Uterus (tissue), 4 donors: ENCODE results near the gene PCSK7. TPM values are rescaled to one million over a fixed set of nuclear protein-coding genes. Genes with fewer than 3 reads are reported as not detected.
A peak's percentile ranks its signal among the peaks of the same experiment; 100 is the strongest.

Source experiments
- DNase-seq, 2 donors: peaks; one replicate each; pipeline ENCODE4 v3.0.0-alpha.2; 2019 to 2020
- H3K27ac ChIP-seq, 2 donors: fragments of 200-600 bp; sonication (generic); 1 replicate in 1 of 2; 2 replicates in 1 of 2; pipeline ENCODE4 v1.5.1; 2016 to 2018
- H3K27me3 ChIP-seq, 2 donors: fragments of 200-600 bp; sonication (generic); one replicate each; pipeline ENCODE4 v1.5.1; 2018 to 2019; ENCODE audit warnings: control low read depth in 1 of 2
- H3K36me3 ChIP-seq, 2 donors: fragments of 200-600 bp; sonication (generic); one replicate each; pipeline ENCODE4 v1.5.1; 2019; ENCODE audit warnings: control low read depth in 1 of 2
- H3K4me1 ChIP-seq, 2 donors: fragments of 200-600 bp; sonication (generic); one replicate each; pipeline ENCODE4 v1.5.1; 2018 to 2019; ENCODE audit warnings: control low read depth in 1 of 2
- H3K4me3 ChIP-seq, 2 donors: fragments of 200-600 bp; sonication (generic); 1 replicate in 1 of 2; 2 replicates in 1 of 2; pipeline ENCODE4 v1.5.1; 2018 to 2019; ENCODE audit warnings: mild to moderate bottlenecking in 1 of 2
- H3K9me3 ChIP-seq, 2 donors: fragments of 200-600 bp; sonication (generic); one replicate each; pipeline ENCODE4 v1.5.1; 2019; ENCODE audit warnings: control low read depth in 1 of 2
- CTCF ChIP-seq, 4 experiments: fragments of 200-600 bp in 2 of 4; fragments of 450-650 bp in 2 of 4; sonication (generic) in 2 of 4; IDR thresholded peaks; one replicate each; pipeline ENCODE4 v1.5.1; 2016 to 2019; ENCODE audit warnings: antibody characterized with exemption in 4 of 4, mild to moderate bottlenecking in 2 of 4, moderate library complexity in 1 of 4
- POLR2A ChIP-seq, 2 donors: fragments of 450-650 bp; IDR thresholded peaks; one replicate each; pipeline ENCODE4 v1.6.1; 2016; ENCODE audit warnings: antibody characterized with exemption in 2 of 2, mild to moderate bottlenecking in 1 of 2, moderate library complexity in 1 of 2
- intact Hi-C: fragments of 100-400 bp; cut with DNase I; formaldehyde crosslinking; loops from one replicate; pipeline ENCODE4 v1.15.1; 2023; ENCODE audit warnings: low total_unique reads
- total RNA-seq, 4 donors: library from RNA; depleted of rRNA in 3 of 4; stranded (reverse); fragments of >200 nt in 3 of 4; gene quantifications; one replicate each; pipeline versions ENCODE4 v1.1.0 to v1.2.4, GENCODE V29; 2014 to 2023
- donor health status: DM: yes; HTN: yes; CAD: no.

The PCSK7 gene
- total RNA-seq, 4 donors from 2014 or later = 23.3 to 78.9 (median 35.3) TPM

DNA sequence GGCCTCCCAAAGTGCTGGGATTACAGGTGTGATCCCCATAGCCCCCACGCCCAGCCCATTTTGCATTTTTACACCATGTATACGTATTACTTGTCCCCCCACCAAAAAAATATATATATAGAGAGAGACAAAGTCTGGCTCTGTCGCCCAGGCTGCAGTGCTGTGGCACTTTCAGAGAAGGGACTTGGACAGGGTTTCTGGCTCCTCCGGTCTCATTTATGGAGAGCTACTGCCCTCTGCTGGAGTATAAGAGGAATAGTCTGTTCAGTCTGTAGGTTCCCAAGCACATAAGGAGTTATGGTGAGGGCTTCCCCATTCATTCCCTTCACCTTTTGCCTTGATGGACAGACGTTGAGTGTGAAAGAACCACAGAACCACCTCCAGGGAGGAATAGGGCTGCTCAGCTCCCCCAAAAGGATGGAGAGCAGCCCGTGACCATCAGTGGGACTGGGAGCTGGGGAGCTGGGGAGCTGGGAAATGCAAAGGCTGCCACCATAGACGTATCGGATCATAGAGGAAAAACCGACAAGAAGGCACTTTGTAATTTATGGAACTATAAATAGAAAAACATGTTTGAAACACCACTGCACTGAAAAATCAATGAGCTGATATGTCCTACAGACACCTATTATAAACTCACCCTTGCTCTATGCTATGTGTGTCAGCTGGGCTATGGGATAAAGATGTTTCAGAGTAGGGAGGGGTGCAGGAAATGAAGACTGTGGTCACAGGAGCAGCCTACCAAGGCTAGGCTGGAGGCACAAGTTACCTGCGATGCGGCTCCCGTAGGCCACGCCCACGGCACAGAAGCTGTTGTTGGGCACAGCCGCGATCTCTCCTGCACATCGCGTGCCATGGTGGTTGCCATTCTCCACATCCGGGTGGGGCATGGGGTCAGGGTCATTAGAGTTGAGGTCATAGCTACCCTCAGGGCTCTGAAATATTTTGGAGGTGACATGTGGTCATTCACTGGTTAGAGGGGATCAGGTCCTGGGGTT lies 5.2 kb downstream of the PCSK7 start:
- intact Hi-C loops = loop anchor here (5.0 to 10.0 kb wide), 2 partner anchors 44 to 432 kb away; partner anchors contain the start of gene APOA5
- no peak overlapping the region for H3K27ac ChIP-seq
- H3K4me3 ChIP-seq = no peak overlapping the region
- no peaks in the 10 kb centered on the region for H3K9me3 ChIP-seq
- no peaks in the 10 kb centered on the region for H3K27me3 ChIP-seq
- TF ChIP-seq POLR2A (IDR thresholded peaks at IDR 0.05) (no peak), CTCF (IDR thresholded peaks at IDR 0.05) (peak; percentile 75 to 93 (median 86))
- peaks cover 3 to 10% of the 10 kb centered on the region in 2 donors for H3K4me1 ChIP-seq
- no peaks in the 10 kb centered on the region for H3K36me3 ChIP-seq
- peak in 1 of 2 donors; percentile 59 for DNase-seq

DNA sequence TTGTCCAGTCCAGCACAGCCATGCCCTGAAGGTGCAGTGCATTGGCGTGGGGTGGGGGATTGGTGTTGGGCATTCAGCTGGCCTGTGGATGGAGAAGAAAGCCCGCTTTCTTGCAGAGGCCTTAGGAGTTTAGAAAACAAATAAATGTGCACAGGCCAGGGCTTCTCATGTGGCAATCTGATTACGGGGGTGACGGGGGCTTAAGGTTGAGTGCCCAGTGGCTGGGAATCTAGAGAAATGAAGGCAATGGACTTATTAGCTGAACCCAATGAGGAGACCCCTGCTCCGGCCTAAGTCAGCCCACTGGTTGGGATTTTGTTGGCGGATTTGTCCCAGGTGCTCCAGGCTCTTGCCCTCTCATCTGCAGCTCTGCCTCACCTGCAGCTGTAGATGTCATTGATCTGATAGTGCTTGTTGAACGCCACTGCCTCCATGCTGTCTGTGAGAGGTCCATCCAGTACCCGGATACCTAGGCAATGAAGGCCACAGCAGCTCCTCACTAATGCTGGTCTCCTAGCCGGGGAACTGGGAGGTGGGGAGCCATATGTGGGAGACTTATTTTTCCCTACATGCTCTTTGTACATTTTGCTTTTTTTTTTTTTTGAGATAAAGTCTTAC lies 6.2 kb downstream of the PCSK7 start:
- Histone ChIP-seq H3K4me3 (no peak overlapping the region), H3K4me1 (peaks cover 13 to 19% of the 10 kb centered on the region in 2 donors), H3K27ac (peak overlapping the region in 1 of 2 donors; percentile 94), H3K27me3 (no peaks in the 10 kb centered on the region), H3K9me3 (no peaks in the 10 kb centered on the region), H3K36me3 (no peaks in the 10 kb centered on the region)
- TF ChIP-seq CTCF (IDR thresholded peaks at IDR 0.05) (no peak), POLR2A (IDR thresholded peaks at IDR 0.05) (no peak)
- DNase-seq = peak in 1 of 2 donors; percentile 20
- intact Hi-C loops = loop anchor here (5.0 to 10.0 kb wide), 2 partner anchors 43 to 431 kb away; partner anchors contain the start of gene APOA5

DNA sequence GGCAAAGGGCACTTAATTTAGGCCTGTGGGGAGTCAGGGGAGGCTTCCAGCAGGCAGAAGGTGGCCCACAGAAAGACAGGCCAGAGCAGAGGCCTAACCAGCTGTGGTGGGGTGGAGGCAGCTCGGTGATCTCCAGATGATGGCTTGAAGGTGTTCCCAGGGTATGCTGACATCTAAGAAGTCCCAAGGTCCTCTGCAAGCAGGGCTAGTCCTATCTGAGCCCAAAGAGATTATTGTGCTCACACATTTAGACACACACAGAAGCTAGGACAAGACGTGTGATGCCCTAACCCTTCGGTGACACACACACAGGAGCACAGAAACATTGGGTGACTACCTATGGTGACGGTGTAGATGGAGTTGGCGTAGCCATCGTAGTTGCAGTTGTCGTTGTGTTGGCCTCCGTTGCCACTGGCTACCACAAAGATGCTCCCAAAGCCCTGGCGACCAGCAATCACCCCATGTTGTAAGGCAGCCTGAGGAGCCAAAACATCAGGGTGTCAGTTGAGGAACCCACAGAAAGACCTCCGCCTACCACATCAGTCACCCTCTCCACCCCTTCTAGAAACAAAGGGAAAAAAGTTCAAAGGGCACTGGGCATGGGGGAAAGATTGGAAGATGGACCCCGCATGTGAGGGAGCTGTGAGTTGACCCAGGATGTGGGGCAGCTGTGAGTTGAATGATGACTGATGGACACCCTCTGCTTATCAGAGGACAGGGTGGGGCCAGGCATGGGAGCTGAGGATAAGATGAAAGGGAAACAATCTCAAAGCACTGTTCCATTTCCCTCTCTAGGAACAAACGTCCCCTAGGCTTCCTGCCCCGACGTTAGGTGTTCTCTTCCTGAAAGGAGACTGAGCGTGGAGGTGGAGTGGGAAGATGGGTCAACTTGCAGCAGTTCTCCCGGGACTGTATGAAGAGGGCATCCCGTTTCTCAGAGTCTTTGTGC lies 7.9 kb downstream of the PCSK7 start:
- H3K27ac ChIP-seq = peak overlapping the region; percentile 93 to 94
- DNase-seq = peak in 1 of 2 donors; percentile 20
- no peaks in the 10 kb centered on the region for H3K27me3 ChIP-seq
- TF ChIP-seq CTCF (IDR thresholded peaks at IDR 0.05) (no peak), POLR2A (IDR thresholded peaks at IDR 0.05) (no peak)
- H3K4me3 ChIP-seq = no peak overlapping the region
- peaks cover 27 to 35% of the 10 kb centered on the region in 2 donors for H3K4me1 ChIP-seq
- H3K36me3 ChIP-seq = no peaks in the 10 kb centered on the region
- intact Hi-C loops = loop anchor here (10.0 kb wide), 1 partner anchor 429 kb away; the partner anchor contains the start of gene APOA5
- H3K9me3 ChIP-seq = no peaks in the 10 kb centered on the region

DNA sequence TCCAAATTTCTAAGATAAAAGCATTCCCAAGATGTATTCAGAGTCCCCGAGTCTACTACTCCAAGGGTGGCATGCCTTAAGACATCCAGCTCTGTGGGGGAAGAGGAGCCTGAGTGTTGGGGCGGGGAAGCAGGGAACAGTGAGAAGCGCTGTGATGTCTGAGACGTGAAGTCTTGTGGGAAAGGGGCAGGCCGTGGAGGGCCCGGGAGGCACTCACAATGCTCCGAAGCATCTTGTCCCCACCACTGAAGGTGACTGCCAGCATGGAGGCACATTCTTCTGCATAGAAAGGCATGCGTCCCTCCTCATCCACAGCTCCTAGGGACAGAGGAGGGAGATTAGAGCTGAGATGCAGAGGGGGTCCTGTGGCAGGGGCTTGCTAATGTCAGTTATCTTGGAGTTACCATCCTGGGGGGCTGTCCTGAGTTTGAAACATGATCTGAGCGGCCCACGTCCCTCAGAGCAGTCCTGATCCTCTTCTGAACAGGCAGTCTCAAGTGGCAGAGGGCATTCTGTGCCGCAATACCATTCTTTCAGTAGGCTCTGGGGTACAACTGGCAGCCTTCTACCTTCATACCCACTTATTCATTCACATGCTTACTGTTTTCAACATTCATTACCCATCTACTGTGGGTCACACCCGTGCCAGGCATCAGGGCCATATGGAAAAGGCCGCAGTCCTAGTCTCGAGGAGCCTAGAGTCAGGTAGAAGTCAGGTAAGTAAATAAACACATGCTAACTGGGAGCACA lies 8.7 kb downstream of the PCSK7 start:
- H3K9me3 ChIP-seq = no peaks in the 10 kb centered on the region
- no peaks in the 10 kb centered on the region for H3K27me3 ChIP-seq
- intact Hi-C loops = loop anchor here (10.0 kb wide), 1 partner anchor 428 kb away; the partner anchor contains the start of gene APOA5
- peak; percentile 13 to 24 for DNase-seq
- no peaks in the 10 kb centered on the region for H3K36me3 ChIP-seq
- peak overlapping the region; percentile 93 to 94 for H3K27ac ChIP-seq
- H3K4me1 ChIP-seq = peaks cover 29 to 40% of the 10 kb centered on the region in 2 donors
- TF ChIP-seq POLR2A (IDR thresholded peaks at IDR 0.05) (no peak), CTCF (IDR thresholded peaks at IDR 0.05) (no peak)
- no peak overlapping the region for H3K4me3 ChIP-seq
